HG02884 (cell line): ENCODE results near the gene ZNF681.
"Not testable (repeated sequence)": the region's sequence is repeated elsewhere in the genome, so short reads cannot be mapped to it uniquely, and the experiment has no call there.

Experiments
- ATAC-seq: cut with Tn5 transposase; IDR thresholded peaks from one replicate; pipeline ENCODE4 v1.9.1; 2021; ENCODE audit warnings: mild to moderate bottlenecking, moderate library complexity; ENCODE audit not compliant: unreplicated experiment

The ZNF681 gene

GRCh38 chr19:23698711-23699520 is 59.8 kb downstream of the ZNF681 start:
- ATAC-seq, result no peak

GRCh38 chr19:23692937-23693336 is 65.8 kb downstream of the ZNF681 start:
- not testable (repeated sequence) for ATAC-seq
